ENCODE data around the gene PIWIL1.
A peak's percentile ranks its signal among the peaks of the same experiment; 100 is the strongest.

- TF ChIP-seq SIN3A (IDR thresholded peaks at IDR 0.05; ENCODE audit: borderline replicate concordance, insufficient read depth, low read length) (no peak; the same call in 1 of the 2 replicates), POLR2AphosphoS5 (IDR thresholded peaks at IDR 0.05; ENCODE audit: low read depth, low read length) (no peak; the same call in 1 of the 2 replicates), FOXP2 (optimal IDR thresholded peaks at IDR 0.05; ENCODE audit: borderline replicate concordance, extremely low read depth, extremely low read length, insufficient read depth) (peak; percentile 85), REST (IDR thresholded peaks at IDR 0.05; ENCODE audit: insufficient read depth in 1 of 2, low read depth in 2 of 2, low read length in 2 of 2) (0 out of 4 replicates have a peak, but pooled peaks of 1 of the 2 experiments have one; percentile 14)
Observed at GRCh38 chr12:130356222-130356621, 18.5 kb downstream of the PIWIL1 start.
